ENCODE results near the gene SPATA32. TPM values are rescaled to one million over a fixed set of nuclear protein-coding genes. Genes with fewer than 3 reads are reported as not detected.

The SPATA32 gene
- total and polyA plus RNA-seq, 2 donors: 0.05 to 0.21 TPM

GRCh38 chr17:45224671-45225050 is 37.2 kb downstream of the SPATA32 start:
- peaks cover 0 to 3% of the 10 kb centered on the region in 2 donors for H3K27me3 ChIP-seq (ENCODE audit: control insufficient read depth in 2 of 2, insufficient read depth in 1 of 2, low read length in 1 of 2)
- peak in 2 of 9 donors; percentile 33 to 54 for DNase-seq (ENCODE audit: low read depth in 6 of 9, low spot score in 9 of 9)
- peaks cover 0 to 2% of the 10 kb centered on the region in 2 donors for H3K36me3 ChIP-seq (ENCODE audit: control insufficient read depth in 2 of 2, insufficient read depth in 2 of 2, low read length in 1 of 2)
- H3K4me1 ChIP-seq (ENCODE audit: control insufficient read depth in 2 of 2, insufficient read depth in 2 of 2, low read length in 2 of 2): peaks cover 68 to 87% of the 10 kb centered on the region in 2 donors
- H3K4me3 ChIP-seq (ENCODE audit: low read length in 2 of 2): peak overlapping the region; percentile 97 to 100
- peaks cover 0 to 2% of the 10 kb centered on the region in 2 donors for H3K9me3 ChIP-seq (ENCODE audit: control insufficient read depth in 2 of 2, insufficient read depth in 1 of 2, low read length in 1 of 2)
- peak overlapping the region; percentile 97 to 99 for H3K27ac ChIP-seq (ENCODE audit: low read depth in 1 of 2, low read length in 1 of 2)
- WGBS: 35% methylated on average over 9 of the region's 9 CpGs

DNA sequence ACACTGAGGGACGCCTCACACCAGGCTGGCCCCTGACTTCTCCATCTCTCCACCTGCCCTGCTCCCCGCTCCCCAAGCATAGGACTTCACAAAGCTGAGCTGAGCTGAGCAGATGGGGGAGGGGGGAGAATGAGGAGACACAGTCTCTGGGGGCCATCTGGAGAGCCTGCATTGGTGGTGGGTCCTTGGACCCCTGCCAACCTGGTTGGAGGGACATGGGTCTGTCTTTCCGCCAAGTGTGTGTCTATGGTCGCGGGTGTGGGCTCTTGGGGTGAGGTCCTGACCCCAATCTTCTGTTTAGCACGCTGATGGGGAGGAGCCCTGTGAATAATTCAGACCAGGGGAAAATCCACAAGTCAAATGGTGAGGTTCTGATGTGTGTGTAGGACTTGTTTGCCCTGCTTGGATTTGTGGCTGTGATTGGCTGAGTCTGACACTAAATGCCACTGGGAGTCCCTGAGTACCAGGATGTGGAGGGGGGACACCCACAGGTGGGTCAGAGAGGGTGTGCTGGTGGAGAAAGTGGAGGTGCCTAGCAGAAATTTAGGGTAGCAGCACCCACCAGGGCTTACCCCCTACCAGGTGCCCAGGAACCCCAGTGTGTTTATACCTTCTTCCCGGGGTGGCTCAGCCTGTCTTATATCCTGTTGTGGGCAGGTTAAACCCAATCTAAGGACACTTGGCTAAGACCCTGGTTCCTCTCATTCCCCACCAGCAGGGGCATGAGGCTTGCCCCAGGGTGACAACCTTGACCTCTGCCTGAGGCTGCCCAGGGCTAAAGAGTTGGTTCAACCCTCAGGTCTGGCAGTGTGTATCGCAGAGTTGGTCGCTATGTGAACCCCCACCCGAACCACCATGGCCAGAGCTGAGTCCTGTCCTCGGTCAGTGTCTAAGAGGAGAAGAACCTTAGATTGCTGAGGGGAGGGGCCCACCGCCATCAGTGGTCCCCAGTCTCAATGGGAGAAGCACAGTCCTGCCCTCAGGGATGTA is 38.1 kb downstream of the SPATA32 start:
- Histone ChIP-seq H3K36me3 (ENCODE audit: control insufficient read depth in 2 of 2, insufficient read depth in 2 of 2, low read length in 1 of 2) (peaks cover 0 to 2% of the 10 kb centered on the region in 2 donors), H3K9me3 (ENCODE audit: control insufficient read depth in 2 of 2, insufficient read depth in 1 of 2, low read length in 1 of 2) (peaks cover 0 to 2% of the 10 kb centered on the region in 2 donors), H3K27ac (ENCODE audit: low read depth in 1 of 2, low read length in 1 of 2) (peak overlapping the region; percentile 97 to 99), H3K4me1 (ENCODE audit: control insufficient read depth in 2 of 2, insufficient read depth in 2 of 2, low read length in 2 of 2) (peaks cover 61 to 87% of the 10 kb centered on the region in 2 donors), H3K4me3 (ENCODE audit: low read length in 2 of 2) (peak overlapping the region; percentile 97 to 100), H3K27me3 (ENCODE audit: control insufficient read depth in 2 of 2, insufficient read depth in 1 of 2, low read length in 1 of 2) (peaks cover 0 to 3% of the 10 kb centered on the region in 2 donors)
- peak in 3 of 9 donors; percentile 35 to 68 (median 44) for DNase-seq (ENCODE audit: low read depth in 6 of 9, low spot score in 9 of 9)
- WGBS: 27% methylated on average over 12 of the region's 12 CpGs

- DNase-seq (ENCODE audit: low read depth in 6 of 9, low spot score in 9 of 9): no peak
- WGBS: 12% methylated on average over 8 of the region's 8 CpGs
- H3K27ac ChIP-seq (ENCODE audit: low read depth in 1 of 2, low read length in 1 of 2): peak overlapping the region; percentile 97 to 99
- H3K4me1 ChIP-seq (ENCODE audit: control insufficient read depth in 2 of 2, insufficient read depth in 2 of 2, low read length in 2 of 2): peaks cover 53 to 82% of the 10 kb centered on the region in 2 donors
- H3K9me3 ChIP-seq (ENCODE audit: control insufficient read depth in 2 of 2, insufficient read depth in 1 of 2, low read length in 1 of 2): peaks cover 0 to 2% of the 10 kb centered on the region in 2 donors
- peaks cover 0 to 5% of the 10 kb centered on the region in 2 donors for H3K36me3 ChIP-seq (ENCODE audit: control insufficient read depth in 2 of 2, insufficient read depth in 2 of 2, low read length in 1 of 2)
- H3K4me3 ChIP-seq (ENCODE audit: low read length in 2 of 2): peak overlapping the region; percentile 97 to 100
- H3K27me3 ChIP-seq (ENCODE audit: control insufficient read depth in 2 of 2, insufficient read depth in 1 of 2, low read length in 1 of 2): peaks cover 0 to 3% of the 10 kb centered on the region in 2 donors
Measured at GRCh38 chr17:45222996-45223538, 38.8 kb downstream of the SPATA32 start.

GRCh38 chr17:45222289-45222995 is 39.5 kb downstream of the SPATA32 start:
- Histone ChIP-seq H3K27ac (ENCODE audit: low read depth in 1 of 2, low read length in 1 of 2) (peak overlapping the region; percentile 97 to 99), H3K36me3 (ENCODE audit: control insufficient read depth in 2 of 2, insufficient read depth in 2 of 2, low read length in 1 of 2) (peaks cover 0 to 5% of the 10 kb centered on the region in 2 donors), H3K27me3 (ENCODE audit: control insufficient read depth in 2 of 2, insufficient read depth in 1 of 2, low read length in 1 of 2) (peaks cover 0 to 3% of the 10 kb centered on the region in 2 donors), H3K9me3 (ENCODE audit: control insufficient read depth in 2 of 2, insufficient read depth in 1 of 2, low read length in 1 of 2) (peaks cover 0 to 2% of the 10 kb centered on the region in 2 donors), H3K4me1 (ENCODE audit: control insufficient read depth in 2 of 2, insufficient read depth in 2 of 2, low read length in 2 of 2) (peaks cover 47 to 76% of the 10 kb centered on the region in 2 donors), H3K4me3 (ENCODE audit: low read length in 2 of 2) (peak overlapping the region; percentile 97 to 100)
- DNase-seq (ENCODE audit: low read depth in 6 of 9, low spot score in 9 of 9): peak in 3 of 9 donors; percentile 74 to 84 (median 77)
- under 1% methylated on average over 33 of the region's 33 CpGs for WGBS

DNA sequence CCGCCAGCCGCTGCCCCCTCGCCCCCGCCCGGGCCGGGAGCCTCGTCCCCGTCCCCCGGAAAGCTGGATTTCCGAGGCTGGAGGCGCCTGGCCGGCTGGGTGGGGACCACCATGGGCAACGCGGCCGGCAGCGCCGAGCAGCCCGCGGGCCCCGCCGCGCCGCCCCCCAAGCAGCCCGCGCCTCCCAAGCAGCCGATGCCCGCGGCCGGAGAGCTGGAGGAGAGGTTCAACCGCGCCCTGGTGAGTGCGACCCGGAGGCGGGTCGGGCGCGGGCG is 39.9 kb downstream of the SPATA32 start:
- H3K4me1 ChIP-seq (ENCODE audit: control insufficient read depth in 2 of 2, insufficient read depth in 2 of 2, low read length in 2 of 2): peaks cover 42 to 71% of the 10 kb centered on the region in 2 donors

DNA sequence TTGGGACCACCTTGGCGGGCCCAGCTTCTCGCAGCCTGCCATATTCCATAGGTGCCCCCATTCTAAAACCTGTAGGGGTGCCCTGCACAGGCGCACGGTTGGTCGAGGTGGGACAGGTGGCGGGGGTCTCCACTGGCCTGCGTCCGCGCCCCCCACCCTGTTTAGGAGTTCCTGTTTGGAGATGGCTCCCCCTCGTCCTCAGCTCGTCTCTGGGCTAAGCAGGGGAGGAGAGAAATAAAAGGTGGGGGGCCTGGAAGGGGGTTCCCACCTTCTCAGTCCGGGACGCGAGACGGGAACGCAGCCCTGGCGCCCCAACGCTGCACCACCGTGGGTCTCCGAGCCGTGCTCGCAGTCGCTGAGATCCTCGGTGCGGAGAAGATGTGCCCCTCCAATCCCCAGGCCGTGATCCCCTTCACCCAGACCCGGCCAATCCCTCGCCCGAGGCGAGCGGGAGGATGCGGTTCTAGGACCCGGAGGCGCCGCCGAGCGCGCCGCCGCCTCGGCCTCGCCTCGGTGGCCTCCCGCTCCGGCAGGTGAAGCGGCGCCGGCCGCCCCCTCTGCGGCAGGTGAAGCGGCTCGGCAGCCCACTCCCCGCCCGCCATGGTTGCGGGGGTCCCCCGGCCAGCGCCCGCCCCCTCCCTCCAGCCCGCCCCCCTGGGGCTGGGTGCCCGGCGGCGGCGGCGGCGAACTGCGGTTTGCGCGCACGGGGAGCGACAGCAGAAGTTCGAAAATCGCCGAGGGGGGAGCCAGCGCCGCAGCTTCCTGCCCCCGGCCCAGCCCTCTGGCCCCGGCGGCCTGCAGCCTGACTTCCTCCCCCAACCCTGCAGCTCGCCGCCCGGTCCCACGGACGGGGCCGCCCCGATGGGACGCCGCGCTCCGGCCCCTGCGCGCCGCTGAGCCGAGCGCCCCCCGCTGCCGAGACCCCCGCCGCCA is 40.5 kb downstream of the SPATA32 start, which contains the start of gene FMNL1:
FMNL1 (plus strand) TSS at position 805 of the 933 bp plus-strand sequence. CDS start 240 bp downstream, outside the sequence.
- H3K27ac ChIP-seq (ENCODE audit: low read depth in 1 of 2, low read length in 1 of 2): peak within 1 kb of the TSS; percentile 97 to 99
- H3K4me1 ChIP-seq (ENCODE audit: control insufficient read depth in 2 of 2, insufficient read depth in 2 of 2, low read length in 2 of 2): peaks cover 36 to 65% of the 10 kb centered on the region in 2 donors
- peaks cover 0 to 2% of the 10 kb centered on the region in 2 donors for H3K9me3 ChIP-seq (ENCODE audit: control insufficient read depth in 2 of 2, insufficient read depth in 1 of 2, low read length in 1 of 2)
- H3K27me3 ChIP-seq (ENCODE audit: control insufficient read depth in 2 of 2, insufficient read depth in 1 of 2, low read length in 1 of 2): peaks cover 0 to 3% of the 10 kb centered on the region in 2 donors
- peak in 2 of 9 donors; percentile 50 to 74 for DNase-seq (ENCODE audit: low read depth in 6 of 9, low spot score in 9 of 9)
- 2% methylated on average over 98 of the region's 98 CpGs for WGBS
- H3K4me3 ChIP-seq (ENCODE audit: low read length in 2 of 2): peak within 1 kb of the TSS; percentile 97 to 100
- peaks cover 0 to 14% of the 10 kb centered on the region in 2 donors for H3K36me3 ChIP-seq (ENCODE audit: control insufficient read depth in 2 of 2, insufficient read depth in 2 of 2, low read length in 1 of 2)

More for the DNA sequence above, 39.9 kb downstream of the SPATA32 start:
- Histone ChIP-seq H3K36me3 (ENCODE audit: control insufficient read depth in 2 of 2, insufficient read depth in 2 of 2, low read length in 1 of 2) (peaks cover 0 to 9% of the 10 kb centered on the region in 2 donors), H3K27ac (ENCODE audit: low read depth in 1 of 2, low read length in 1 of 2) (peak overlapping the region; percentile 97 to 99), H3K9me3 (ENCODE audit: control insufficient read depth in 2 of 2, insufficient read depth in 1 of 2, low read length in 1 of 2) (peaks cover 0 to 2% of the 10 kb centered on the region in 2 donors), H3K4me3 (ENCODE audit: low read length in 2 of 2) (peak overlapping the region; percentile 97 to 100), H3K27me3 (ENCODE audit: control insufficient read depth in 2 of 2, insufficient read depth in 1 of 2, low read length in 1 of 2) (peaks cover 0 to 3% of the 10 kb centered on the region in 2 donors)
- DNase-seq (ENCODE audit: low read depth in 6 of 9, low spot score in 9 of 9): no peak
- under 1% methylated on average over 38 of the region's 38 CpGs for whole genome bisulfite sequencing

DNA sequence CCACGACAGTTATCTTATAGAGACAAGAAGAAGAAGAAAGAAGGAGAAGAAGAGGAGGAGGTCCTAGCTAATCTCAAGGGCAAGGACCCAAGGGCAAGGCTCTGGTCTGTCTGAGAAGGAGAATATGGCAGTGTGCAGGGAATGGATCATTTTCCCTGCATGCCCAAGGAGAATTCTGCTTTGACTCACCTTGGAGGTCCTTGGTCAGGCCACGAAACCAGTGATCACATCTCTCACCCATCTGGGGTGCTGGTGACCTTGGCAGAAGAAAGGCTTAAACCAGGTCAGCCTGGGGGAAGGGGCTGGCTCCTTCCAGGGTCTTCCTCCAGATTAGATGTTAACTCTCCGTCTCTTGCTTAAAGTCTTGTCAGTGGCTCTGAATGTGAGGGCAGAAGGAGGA is 41.8 kb downstream of the SPATA32 start:
- WGBS: 90% methylated on average over 3 of the region's 3 CpGs
- H3K27ac ChIP-seq (ENCODE audit: low read depth in 1 of 2, low read length in 1 of 2): peak overlapping the region in 1 of 2 donors; percentile 56
- peaks cover 0 to 2% of the 10 kb centered on the region in 2 donors for H3K9me3 ChIP-seq (ENCODE audit: control insufficient read depth in 2 of 2, insufficient read depth in 1 of 2, low read length in 1 of 2)
- H3K36me3 ChIP-seq (ENCODE audit: control insufficient read depth in 2 of 2, insufficient read depth in 2 of 2, low read length in 1 of 2): peaks cover 0 to 19% of the 10 kb centered on the region in 2 donors
- H3K4me3 ChIP-seq (ENCODE audit: low read length in 2 of 2): peak overlapping the region in 1 of 2 donors; percentile 97
- H3K27me3 ChIP-seq (ENCODE audit: control insufficient read depth in 2 of 2, insufficient read depth in 1 of 2, low read length in 1 of 2): peaks cover 0 to 3% of the 10 kb centered on the region in 2 donors
- no peak for DNase-seq (ENCODE audit: low read depth in 6 of 9, low spot score in 9 of 9)
- peaks cover 30 to 53% of the 10 kb centered on the region in 2 donors for H3K4me1 ChIP-seq (ENCODE audit: control insufficient read depth in 2 of 2, insufficient read depth in 2 of 2, low read length in 2 of 2)

Data from thymus (tissue), 11 donors.